Naive thymus-derived CD4-positive, alpha-beta T cell (primary cell): ENCODE measurements around the gene EGR1. TPM values are rescaled to one million over a fixed set of nuclear protein-coding genes. Genes with fewer than 3 reads are reported as not detected.
A peak's percentile ranks its signal among the peaks of the same experiment; 100 is the strongest.

Experiments used
- ATAC-seq: fragments of 150-1000 bp; cut with Tn5 transposase; 2 replicates; pipeline ENCODE4 v1.10.0; 2021; ENCODE audit warnings: mild to moderate bottlenecking, moderate library complexity
- CTCF ChIA-PET: fragments of 350-600 bp; sonication (Branson Sonifier 250); formaldehyde crosslinking; loops from one replicate; lab custom pipeline; 2021; ENCODE audit warnings: antibody characterized with exemption; lab: Charles Lee
- POLR2A ChIA-PET: fragments of 350-600 bp; sonication (Branson Sonifier 250); formaldehyde crosslinking; loops from one replicate; lab custom pipeline; 2021; ENCODE audit warnings: antibody characterized with exemption, inconsistent platforms; lab: Charles Lee
- DNase-seq, 9 donors: peaks; one replicate each; pipeline versions ENCODE4 v3.0.0 to v3.0.0-alpha.2; 2020 to 2022; ENCODE audit warnings: mixed read lengths in 1 of 9
- H3K27ac ChIP-seq: one replicate; pipeline ENCODE4 v1.7.0; 2013; ENCODE audit warnings: mild to moderate bottlenecking, low read depth, low read length, moderate library complexity
- H3K27me3 ChIP-seq, 2 donors: one replicate each; pipeline ENCODE4 v1.7.0; 2013; ENCODE audit warnings: low read length in 2 of 2, mild to moderate bottlenecking in 2 of 2, moderate library complexity in 2 of 2; ENCODE audit not compliant: control insufficient read depth in 2 of 2, insufficient read depth in 2 of 2
- H3K36me3 ChIP-seq, 3 experiments: 1 replicate in 2 of 3; 2 replicates in 1 of 3; pipeline ENCODE4 v1.7.0; 2013; ENCODE audit warnings: low read length in 3 of 3, mild to moderate bottlenecking in 3 of 3, moderate library complexity in 1 of 3; ENCODE audit not compliant: insufficient read depth in 3 of 3, control insufficient read depth in 2 of 3
- H3K4me1 ChIP-seq, 2 donors: one replicate each; pipeline ENCODE4 v1.7.0; 2013; ENCODE audit warnings: low read length in 2 of 2, mild to moderate bottlenecking in 2 of 2, moderate library complexity in 1 of 2; ENCODE audit not compliant: control insufficient read depth in 2 of 2, insufficient read depth in 2 of 2
- H3K4me3 ChIP-seq: 2 replicates; pipeline ENCODE4 v1.7.0; 2013; ENCODE audit warnings: mild to moderate bottlenecking, low read length
- H3K9me3 ChIP-seq, 3 experiments: 1 replicate in 2 of 3; 2 replicates in 1 of 3; pipeline ENCODE4 v1.7.0; 2013; ENCODE audit warnings: low read length in 3 of 3; ENCODE audit not compliant: control insufficient read depth in 2 of 3
- H3K27ac Mint-ChIP-seq, 9 donors: one replicate each; pipeline ENCODE4 v1.8.0; 2020 to 2022; ENCODE audit warnings: mixed read lengths in 9 of 9, mild to moderate bottlenecking in 8 of 9, moderate library complexity in 5 of 9, inconsistent platforms in 2 of 9
- H3K27me3 Mint-ChIP-seq, 5 donors: one replicate each; pipeline ENCODE4 v1.8.0; 2021 to 2022; ENCODE audit warnings: mixed read lengths in 5 of 5, mild to moderate bottlenecking in 1 of 5
- H3K36me3 Mint-ChIP-seq, 5 donors: one replicate each; pipeline ENCODE4 v1.8.0; 2020 to 2022; ENCODE audit warnings: mixed read lengths in 5 of 5, mild to moderate bottlenecking in 3 of 5, inconsistent platforms in 1 of 5
- H3K4me1 Mint-ChIP-seq, 7 donors: one replicate each; pipeline ENCODE4 v1.8.0; 2020 to 2022; ENCODE audit warnings: mixed read lengths in 7 of 7, mild to moderate bottlenecking in 3 of 7, inconsistent platforms in 1 of 7
- H3K4me3 Mint-ChIP-seq, 10 donors: one replicate each; pipeline ENCODE4 v1.8.0; 2020 to 2022; ENCODE audit warnings: mild to moderate bottlenecking in 10 of 10, mixed read lengths in 10 of 10, moderate library complexity in 6 of 10, inconsistent platforms in 2 of 10
- H3K9me3 Mint-ChIP-seq, 11 donors: one replicate each; pipeline ENCODE4 v1.8.0; 2020 to 2022; ENCODE audit warnings: mixed read lengths in 11 of 11, mild to moderate bottlenecking in 4 of 11, inconsistent platforms in 1 of 11, moderate library complexity in 1 of 11
- intact Hi-C, 2 donors: fragments of 100-400 bp; cut with micrococcal nuclease; formaldehyde crosslinking; loops; one replicate each; pipeline ENCODE4 v1.15.1; 2023
- polyA plus RNA-seq, 2 donors: library from polyadenylated mRNA; unstranded; fragments of 300-500 nt; fragmentation: Illumina TruSeq; gene quantifications; one replicate each; pipeline ENCODE4 v1.2.3, GENCODE V29; 2021
- total RNA-seq, 6 experiments: library from RNA in 5 of 6; stranded (reverse) in 5 of 6; gene quantifications; 1 replicate in 5 of 6; 2 replicates in 1 of 6; pipeline ENCODE4 v1.2.3 and lab custom pipeline; 2021 to 2026

Gene EGR1
- total and polyA plus RNA-seq, 7 experiments from 2014 or later: 0.14 to 68.6 (median 6.8) TPM; not detected in 1

DNA sequence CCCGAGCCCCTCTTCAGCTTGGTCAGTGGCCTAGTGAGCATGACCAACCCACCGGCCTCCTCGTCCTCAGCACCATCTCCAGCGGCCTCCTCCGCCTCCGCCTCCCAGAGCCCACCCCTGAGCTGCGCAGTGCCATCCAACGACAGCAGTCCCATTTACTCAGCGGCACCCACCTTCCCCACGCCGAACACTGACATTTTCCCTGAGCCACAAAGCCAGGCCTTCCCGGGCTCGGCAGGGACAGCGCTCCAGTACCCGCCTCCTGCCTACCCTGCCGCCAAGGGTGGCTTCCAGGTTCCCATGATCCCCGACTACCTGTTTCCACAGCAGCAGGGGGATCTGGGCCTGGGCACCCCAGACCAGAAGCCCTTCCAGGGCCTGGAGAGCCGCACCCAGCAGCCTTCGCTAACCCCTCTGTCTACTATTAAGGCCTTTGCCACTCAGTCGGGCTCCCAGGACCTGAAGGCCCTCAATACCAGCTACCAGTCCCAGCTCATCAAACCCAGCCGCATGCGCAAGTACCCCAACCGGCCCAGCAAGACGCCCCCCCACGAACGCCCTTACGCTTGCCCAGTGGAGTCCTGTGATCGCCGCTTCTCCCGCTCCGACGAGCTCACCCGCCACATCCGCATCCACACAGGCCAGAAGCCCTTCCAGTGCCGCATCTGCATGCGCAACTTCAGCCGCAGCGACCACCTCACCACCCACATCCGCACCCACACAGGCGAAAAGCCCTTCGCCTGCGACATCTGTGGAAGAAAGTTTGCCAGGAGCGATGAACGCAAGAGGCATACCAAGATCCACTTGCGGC is 1.8 kb downstream of the EGR1 start:
- peaks cover 17 to 29% of the 10 kb centered on the region in 2 donors for H3K4me1 ChIP-seq
- intact Hi-C loops: loop anchor here (5.0 to 10.0 kb wide), 4 partner anchors 432 to 1648 kb away; partner anchors contain the start of genes FAM13B (in 1 of the 2), PROB1 (in 1 of the 2), PURA (in 1 of the 2) and UBE2D2 (in 1 of the 2)
- ATAC-seq (no peak), DNase-seq (no peak)
- peaks cover 0 to 8% (median 0%) of the 10 kb centered on the region in 3 experiments for H3K36me3 ChIP-seq
- ChIA-PET POLR2A (interaction anchor here (0.6 to 2.9 kb wide), 3 partner anchors 23 to 76 kb away, joined by 3 to 17 read pairs (median 15); partner anchors contain the start of gene ETF1), CTCF (interaction anchor here (3.1 kb wide), 1 partner anchor 36 kb away, joined by 24 read pairs; no protein-coding TSS in a partner anchor)
- H3K4me3 ChIP-seq: peak overlapping the region; percentile 95
- H3K27me3 ChIP-seq: no peaks in the 10 kb centered on the region
- H3K9me3 Mint-ChIP-seq: peaks cover 0 to 2% (median 0%) of the 10 kb centered on the region in 11 donors
- H3K4me1 Mint-ChIP-seq: peaks cover 17 to 26% (median 26%) of the 10 kb centered on the region in 7 donors
- peaks cover 0 to 19% (median 17%) of the 10 kb centered on the region in 5 donors for H3K36me3 Mint-ChIP-seq
- peak overlapping the region; percentile 14 for H3K27ac ChIP-seq
- H3K4me3 Mint-ChIP-seq: peak overlapping the region; percentile 78 to 93 (median 89)
- peaks cover 0 to 20% (median 0%) of the 10 kb centered on the region in 5 donors for H3K27me3 Mint-ChIP-seq
- no peaks in the 10 kb centered on the region for H3K9me3 ChIP-seq
- H3K27ac Mint-ChIP-seq: peak overlapping the region in 8 of 9 donors; percentile 38 to 91 (median 79)

GRCh38 chr5:138467711-138468132 is 2.4 kb downstream of the EGR1 start:
- CTCF ChIA-PET: no interaction called here
- H3K4me3 Mint-ChIP-seq: peak overlapping the region; percentile 78 to 93 (median 89)
- H3K9me3 Mint-ChIP-seq: peaks cover 0 to 2% (median 0%) of the 10 kb centered on the region in 11 donors
- intact Hi-C loops: loop anchor here (5.0 to 10.0 kb wide), 4 partner anchors 433 to 1647 kb away; partner anchors contain the start of genes FAM13B (in 1 of the 2), PROB1 (in 1 of the 2), PURA (in 1 of the 2) and UBE2D2 (in 1 of the 2)
- H3K36me3 Mint-ChIP-seq: peaks cover 0 to 19% (median 17%) of the 10 kb centered on the region in 5 donors
- peaks cover 0 to 25% (median 0%) of the 10 kb centered on the region in 5 donors for H3K27me3 Mint-ChIP-seq
- POLR2A ChIA-PET: interaction anchor here (0.6 to 0.8 kb wide), 2 partner anchors 25 to 388 kb away, joined by 3 to 5 read pairs; no protein-coding TSS in a partner anchor
- ATAC-seq (no peak), DNase-seq (no peak)
- no peaks in the 10 kb centered on the region for H3K27me3 ChIP-seq
- H3K36me3 ChIP-seq: peaks cover 0 to 8% (median 0%) of the 10 kb centered on the region in 3 experiments
- H3K27ac Mint-ChIP-seq: peak overlapping the region in 6 of 9 donors; percentile 34 to 91 (median 74)
- H3K27ac ChIP-seq: no peak overlapping the region
- H3K4me3 ChIP-seq: no peak overlapping the region
- no peaks in the 10 kb centered on the region for H3K9me3 ChIP-seq
- peaks cover 17 to 26% (median 26%) of the 10 kb centered on the region in 7 donors for H3K4me1 Mint-ChIP-seq
- peaks cover 17 to 29% of the 10 kb centered on the region in 2 donors for H3K4me1 ChIP-seq

GRCh38 chr5:138468133-138468965 is 3.1 kb downstream of the EGR1 start:
- no peak for DNase-seq
- Mint-ChIP-seq H3K36me3 (peaks cover 0 to 19% (median 17%) of the 10 kb centered on the region in 5 donors), H3K4me3 (peak overlapping the region; percentile 40 to 93 (median 88)), H3K4me1 (peaks cover 17 to 26% (median 26%) of the 10 kb centered on the region in 7 donors), H3K27me3 (peaks cover 0 to 26% (median 0%) of the 10 kb centered on the region in 5 donors), H3K27ac (peak overlapping the region in 5 of 9 donors; percentile 14 to 91 (median 41)), H3K9me3 (peaks cover 0 to 2% (median 0%) of the 10 kb centered on the region in 11 donors)
- Histone ChIP-seq H3K9me3 (no peaks in the 10 kb centered on the region), H3K4me1 (peaks cover 15 to 26% of the 10 kb centered on the region in 2 donors), H3K27ac (no peak overlapping the region), H3K27me3 (no peaks in the 10 kb centered on the region), H3K36me3 (peaks cover 0 to 8% (median 0%) of the 10 kb centered on the region in 3 experiments), H3K4me3 (no peak overlapping the region)
- ChIA-PET POLR2A (interaction anchor here (0.8 kb wide), 1 partner anchor 389 kb away, joined by 5 read pairs; no protein-coding TSS in a partner anchor), CTCF (no interaction called here)
- intact Hi-C loops: loop anchor here (5.0 to 10.0 kb wide), 4 partner anchors 434 to 1646 kb away; partner anchors contain the start of genes FAM13B (in 1 of the 2), PROB1 (in 1 of the 2), PURA (in 1 of the 2) and UBE2D2 (in 1 of the 2)
- no peak for ATAC-seq

GRCh38 chr5:138468966-138469539 is 3.8 kb downstream of the EGR1 start:
- Histone ChIP-seq H3K27ac (no peak overlapping the region), H3K4me3 (no peak overlapping the region), H3K36me3 (peaks cover 0 to 8% (median 0%) of the 10 kb centered on the region in 3 experiments), H3K27me3 (no peaks in the 10 kb centered on the region), H3K9me3 (no peaks in the 10 kb centered on the region), H3K4me1 (peaks cover 10 to 22% of the 10 kb centered on the region in 2 donors)
- peak overlapping the region in 5 of 10 donors; percentile 12 to 90 (median 39) for H3K4me3 Mint-ChIP-seq
- peaks cover 0 to 2% (median 0%) of the 10 kb centered on the region in 11 donors for H3K9me3 Mint-ChIP-seq
- CTCF ChIA-PET: no interaction called here
- peaks cover 0 to 28% (median 0%) of the 10 kb centered on the region in 5 donors for H3K27me3 Mint-ChIP-seq
- DNase-seq (no peak), ATAC-seq (no peak)
- H3K4me1 Mint-ChIP-seq: peaks cover 17 to 26% (median 26%) of the 10 kb centered on the region in 7 donors
- H3K36me3 Mint-ChIP-seq: peaks cover 0 to 19% (median 17%) of the 10 kb centered on the region in 5 donors
- POLR2A ChIA-PET: no interaction called here
- intact Hi-C loops: loop anchor here (5.0 to 10.0 kb wide), 4 partner anchors 434 to 1646 kb away; partner anchors contain the start of genes FAM13B (in 1 of the 2), PROB1 (in 1 of the 2), PURA (in 1 of the 2) and UBE2D2 (in 1 of the 2)
- peak overlapping the region in 6 of 9 donors; percentile 15 to 59 (median 28) for H3K27ac Mint-ChIP-seq

DNA sequence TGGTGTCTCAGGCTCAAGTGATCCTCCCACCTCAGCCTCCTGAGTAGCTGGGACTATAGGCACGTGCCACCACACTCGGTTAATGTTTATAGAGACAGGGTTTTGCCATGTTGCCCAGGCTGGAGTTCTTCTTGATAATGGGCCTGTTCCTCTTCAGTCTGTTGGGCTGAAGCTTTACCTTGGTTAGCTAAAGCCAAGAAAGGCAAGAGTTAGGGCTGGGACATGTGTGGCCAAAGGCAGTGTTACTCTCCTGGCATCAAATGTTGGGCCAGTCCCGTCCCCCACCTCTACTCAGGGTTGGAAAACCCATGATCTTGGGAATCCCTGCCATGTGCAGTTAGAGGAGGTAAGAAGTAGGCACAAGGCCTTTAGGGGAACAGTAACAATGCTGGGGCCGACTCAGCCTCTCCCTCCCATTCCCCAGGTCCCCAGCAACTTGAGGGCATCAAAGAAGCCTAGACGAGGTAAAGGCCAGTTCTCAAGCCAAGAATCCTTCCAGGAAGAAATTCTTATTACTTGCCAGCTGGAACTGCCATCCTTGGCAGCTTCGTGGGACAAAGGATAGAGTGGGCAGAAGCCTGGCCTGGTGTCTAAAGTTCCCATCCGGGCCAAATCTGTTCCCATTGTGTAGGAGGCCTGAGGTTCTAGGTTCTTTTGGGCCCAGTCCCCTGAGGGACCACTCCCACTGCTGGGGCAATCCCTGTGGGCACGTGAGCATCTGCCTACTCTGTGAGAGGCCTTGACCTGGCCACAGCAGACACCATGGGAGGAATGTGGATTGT is 4.5 kb downstream of the EGR1 start:
- intact Hi-C loops: loop anchor here (5.0 to 10.0 kb wide), 4 partner anchors 435 to 1645 kb away; partner anchors contain the start of genes FAM13B (in 1 of the 2), PROB1 (in 1 of the 2), PURA (in 1 of the 2) and UBE2D2 (in 1 of the 2)
- peak overlapping the region in 5 of 9 donors; percentile 15 to 59 (median 21) for H3K27ac Mint-ChIP-seq
- H3K27me3 ChIP-seq: no peaks in the 10 kb centered on the region
- H3K4me1 Mint-ChIP-seq: peaks cover 17 to 26% (median 26%) of the 10 kb centered on the region in 7 donors
- DNase-seq: no peak
- H3K4me3 Mint-ChIP-seq: peak overlapping the region in 1 of 10 donors; percentile 25
- no peak overlapping the region for H3K27ac ChIP-seq
- peaks cover 0 to 29% (median 0%) of the 10 kb centered on the region in 5 donors for H3K27me3 Mint-ChIP-seq
- H3K9me3 ChIP-seq: no peaks in the 10 kb centered on the region
- ATAC-seq: no peak
- peaks cover 0 to 7% (median 0%) of the 10 kb centered on the region in 3 experiments for H3K36me3 ChIP-seq
- POLR2A ChIA-PET: no interaction called here
- CTCF ChIA-PET: no interaction called here
- H3K9me3 Mint-ChIP-seq: peaks cover 0 to 2% (median 0%) of the 10 kb centered on the region in 11 donors
- peaks cover 0 to 19% (median 17%) of the 10 kb centered on the region in 5 donors for H3K36me3 Mint-ChIP-seq
- peaks cover 10 to 22% of the 10 kb centered on the region in 2 donors for H3K4me1 ChIP-seq
- H3K4me3 ChIP-seq: no peak overlapping the region
